ENCODE measurements around the gene SULT4A1.

Gene SULT4A1

GRCh38 chr22:43827926-43828724 is 34.2 kb downstream of the SULT4A1 start:
- Histone ChIP-seq H3K27ac (replicated peaks) (no peak overlapping the region), H3K4me3 (replicated peaks; ENCODE audit: insufficient read depth, low read length) (no peak overlapping the region), H3K27me3 (ENCODE audit: insufficient read depth, poor library complexity, severe bottlenecking) (no peaks in the 10 kb centered on the region)
- no peak for DNase-seq (ENCODE audit: low read depth in 1 of 2, low spot score in 1 of 2)
- TF ChIP-seq, protein P1, sequence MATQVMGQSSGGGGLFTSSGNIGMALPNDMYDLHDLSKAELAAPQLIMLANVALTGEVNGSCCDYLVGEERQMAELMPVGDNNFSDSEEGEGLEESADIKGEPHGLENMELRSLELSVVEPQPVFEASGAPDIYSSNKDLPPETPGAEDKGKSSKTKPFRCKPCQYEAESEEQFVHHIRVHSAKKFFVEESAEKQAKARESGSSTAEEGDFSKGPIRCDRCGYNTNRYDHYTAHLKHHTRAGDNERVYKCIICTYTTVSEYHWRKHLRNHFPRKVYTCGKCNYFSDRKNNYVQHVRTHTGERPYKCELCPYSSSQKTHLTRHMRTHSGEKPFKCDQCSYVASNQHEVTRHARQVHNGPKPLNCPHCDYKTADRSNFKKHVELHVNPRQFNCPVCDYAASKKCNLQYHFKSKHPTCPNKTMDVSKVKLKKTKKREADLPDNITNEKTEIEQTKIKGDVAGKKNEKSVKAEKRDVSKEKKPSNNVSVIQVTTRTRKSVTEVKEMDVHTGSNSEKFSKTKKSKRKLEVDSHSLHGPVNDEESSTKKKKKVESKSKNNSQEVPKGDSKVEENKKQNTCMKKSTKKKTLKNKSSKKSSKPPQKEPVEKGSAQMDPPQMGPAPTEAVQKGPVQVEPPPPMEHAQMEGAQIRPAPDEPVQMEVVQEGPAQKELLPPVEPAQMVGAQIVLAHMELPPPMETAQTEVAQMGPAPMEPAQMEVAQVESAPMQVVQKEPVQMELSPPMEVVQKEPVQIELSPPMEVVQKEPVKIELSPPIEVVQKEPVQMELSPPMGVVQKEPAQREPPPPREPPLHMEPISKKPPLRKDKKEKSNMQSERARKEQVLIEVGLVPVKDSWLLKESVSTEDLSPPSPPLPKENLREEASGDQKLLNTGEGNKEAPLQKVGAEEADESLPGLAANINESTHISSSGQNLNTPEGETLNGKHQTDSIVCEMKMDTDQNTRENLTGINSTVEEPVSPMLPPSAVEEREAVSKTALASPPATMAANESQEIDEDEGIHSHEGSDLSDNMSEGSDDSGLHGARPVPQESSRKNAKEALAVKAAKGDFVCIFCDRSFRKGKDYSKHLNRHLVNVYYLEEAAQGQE (IDR thresholded peaks at IDR 0.05; ENCODE audit: insufficient replicate concordance, low read depth) = no peak
- TF ChIP-seq POLR2AphosphoS5 (IDR thresholded peaks at IDR 0.05; ENCODE audit: low read depth) (no peak), GABPA (IDR thresholded peaks at IDR 0.05; ENCODE audit: low read depth) (no peak), SPI1 (IDR thresholded peaks at IDR 0.05; ENCODE audit: borderline replicate concordance, low read depth) (no peak), CTCF (IDR thresholded peaks at IDR 0.05; ENCODE audit: insufficient read depth, low read length) (no peak)

- Histone ChIP-seq H3K4me3 (replicated peaks; ENCODE audit: insufficient read depth, low read length) (no peak overlapping the region), H3K27ac (replicated peaks) (no peak overlapping the region), H3K27me3 (ENCODE audit: insufficient read depth, poor library complexity, severe bottlenecking) (no peaks in the 10 kb centered on the region)
- DNase-seq (ENCODE audit: low read depth in 1 of 2, low spot score in 1 of 2) = no peak
- no peak for TF ChIP-seq GABPA (IDR thresholded peaks at IDR 0.05; ENCODE audit: low read depth)
Measured at GRCh38 chr22:43827003-43827735, 35.1 kb downstream of the SULT4A1 start.

GRCh38 chr22:43826142-43827002 is 35.9 kb downstream of the SULT4A1 start:
- H3K4me3 ChIP-seq (replicated peaks; ENCODE audit: insufficient read depth, low read length) = no peak overlapping the region
- no peaks in the 10 kb centered on the region for H3K27me3 ChIP-seq (ENCODE audit: insufficient read depth, poor library complexity, severe bottlenecking)
- H3K27ac ChIP-seq (replicated peaks) = no peak overlapping the region
- TF ChIP-seq, protein P1 (IDR thresholded peaks at IDR 0.05; ENCODE audit: insufficient replicate concordance, low read depth) = no peak
- TF ChIP-seq SPI1 (IDR thresholded peaks at IDR 0.05; ENCODE audit: borderline replicate concordance, low read depth) (no peak), CTCF (IDR thresholded peaks at IDR 0.05; ENCODE audit: insufficient read depth, low read length) (no peak), GABPA (IDR thresholded peaks at IDR 0.05; ENCODE audit: low read depth) (no peak), POLR2AphosphoS5 (IDR thresholded peaks at IDR 0.05; ENCODE audit: low read depth) (no peak)
- no peak for DNase-seq (ENCODE audit: low read depth in 1 of 2, low spot score in 1 of 2)

GRCh38 chr22:43825651-43826050 is 36.7 kb downstream of the SULT4A1 start:
- Histone ChIP-seq H3K27ac (replicated peaks) (no peak overlapping the region), H3K4me3 (replicated peaks; ENCODE audit: insufficient read depth, low read length) (no peak overlapping the region), H3K27me3 (ENCODE audit: insufficient read depth, poor library complexity, severe bottlenecking) (no peaks in the 10 kb centered on the region)
- no peak for TF ChIP-seq POLR2AphosphoS5 (IDR thresholded peaks at IDR 0.05; ENCODE audit: low read depth)
- TF ChIP-seq, protein P1 (IDR thresholded peaks at IDR 0.05; ENCODE audit: insufficient replicate concordance, low read depth) = no peak
- TF ChIP-seq GABPA (IDR thresholded peaks at IDR 0.05; ENCODE audit: low read depth) = no peak
- no peak for DNase-seq (ENCODE audit: low read depth in 1 of 2, low spot score in 1 of 2)
